ENCODE data around the gene GATA2.

DNA sequence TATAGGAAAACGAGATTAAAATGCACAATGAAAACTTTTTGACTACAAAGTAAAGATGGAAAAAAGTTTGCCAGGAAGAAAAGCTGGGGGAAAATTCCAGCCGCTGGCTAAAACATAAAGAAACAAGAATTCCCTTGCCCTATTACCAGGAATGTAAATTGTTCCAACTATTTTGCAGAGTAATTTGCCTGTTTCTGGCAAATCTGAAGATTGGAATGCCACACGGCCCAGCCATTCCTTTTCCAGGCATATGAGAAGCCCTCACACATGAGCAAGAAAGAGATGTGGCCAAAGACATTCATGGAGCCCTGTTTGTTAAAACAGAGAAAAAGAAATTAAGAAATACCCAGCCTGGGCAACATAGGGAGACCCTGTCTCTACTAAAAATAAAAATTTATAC lies 8.4 kb upstream of the GATA2 start:
- TF ChIP-seq, protein P1, sequence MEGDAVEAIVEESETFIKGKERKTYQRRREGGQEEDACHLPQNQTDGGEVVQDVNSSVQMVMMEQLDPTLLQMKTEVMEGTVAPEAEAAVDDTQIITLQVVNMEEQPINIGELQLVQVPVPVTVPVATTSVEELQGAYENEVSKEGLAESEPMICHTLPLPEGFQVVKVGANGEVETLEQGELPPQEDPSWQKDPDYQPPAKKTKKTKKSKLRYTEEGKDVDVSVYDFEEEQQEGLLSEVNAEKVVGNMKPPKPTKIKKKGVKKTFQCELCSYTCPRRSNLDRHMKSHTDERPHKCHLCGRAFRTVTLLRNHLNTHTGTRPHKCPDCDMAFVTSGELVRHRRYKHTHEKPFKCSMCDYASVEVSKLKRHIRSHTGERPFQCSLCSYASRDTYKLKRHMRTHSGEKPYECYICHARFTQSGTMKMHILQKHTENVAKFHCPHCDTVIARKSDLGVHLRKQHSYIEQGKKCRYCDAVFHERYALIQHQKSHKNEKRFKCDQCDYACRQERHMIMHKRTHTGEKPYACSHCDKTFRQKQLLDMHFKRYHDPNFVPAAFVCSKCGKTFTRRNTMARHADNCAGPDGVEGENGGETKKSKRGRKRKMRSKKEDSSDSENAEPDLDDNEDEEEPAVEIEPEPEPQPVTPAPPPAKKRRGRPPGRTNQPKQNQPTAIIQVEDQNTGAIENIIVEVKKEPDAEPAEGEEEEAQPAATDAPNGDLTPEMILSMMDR (IDR thresholded peaks at IDR 0.05) = no peak
- TF ChIP-seq POLR2A (IDR thresholded peaks at IDR 0.05) = no peak
